Astrocyte (in vitro differentiated cells and primary cell): Measurements from ENCODE around the gene CEP20. TPM values are rescaled to one million over a fixed set of nuclear protein-coding genes. Genes with fewer than 3 reads are reported as not detected.

Experiments
- DNase-seq: peaks from one replicate; pipeline ENCODE4 v3.0.0-alpha.2; 2010; ENCODE audit warnings: low read depth
- FAIRE-seq: peaks from 2 replicates; lab custom pipeline; 2011; peaks lifted over from hg19 to GRCh38; lab: Jason Lieb, UNC
- H2AFZ ChIP-seq: 2 replicates; pipeline ENCODE4 v1.6.0; 2012; ENCODE audit warnings: low read depth, low read length, inconsistent platforms
- H3K27ac ChIP-seq: 2 replicates; pipeline ENCODE4 v1.5.1; 2011; ENCODE audit warnings: low read depth, low read length, inconsistent platforms
- H3K27me3 ChIP-seq: 2 replicates; pipeline ENCODE4 v1.6.0; 2011; ENCODE audit warnings: low read length, inconsistent platforms; ENCODE audit not compliant: insufficient read depth
- H3K36me3 ChIP-seq: 2 replicates; pipeline ENCODE4 v1.5.1; 2011; ENCODE audit warnings: low read length, inconsistent platforms; ENCODE audit not compliant: insufficient read depth
- H3K4me1 ChIP-seq: 2 replicates; pipeline ENCODE4 v1.5.1; 2011; ENCODE audit warnings: low read length, inconsistent platforms; ENCODE audit not compliant: insufficient read depth
- H3K4me2 ChIP-seq: 2 replicates; pipeline ENCODE4 v1.6.0; 2012; ENCODE audit warnings: low read length, inconsistent platforms
- H3K4me3 ChIP-seq: 2 replicates; pipeline ENCODE4 v1.5.1; 2011; ENCODE audit warnings: low read depth, mild to moderate bottlenecking, low read length, inconsistent platforms; ENCODE audit not compliant: insufficient read depth
- H3K79me2 ChIP-seq: 2 replicates; pipeline ENCODE4 v1.6.0; 2012; ENCODE audit warnings: mild to moderate bottlenecking, low read length, inconsistent platforms; ENCODE audit not compliant: insufficient read depth
- H3K9ac ChIP-seq: 2 replicates; pipeline ENCODE4 v1.6.0; 2012; ENCODE audit warnings: mild to moderate bottlenecking, low read length, inconsistent platforms
- H3K9me3 ChIP-seq: 2 replicates; pipeline ENCODE4 v1.5.1; 2012; ENCODE audit warnings: low read depth, mild to moderate bottlenecking, low read length, inconsistent platforms; ENCODE audit not compliant: insufficient read depth
- H4K20me1 ChIP-seq: 2 replicates; pipeline ENCODE4 v1.6.0; 2012; ENCODE audit warnings: low read length, inconsistent platforms; ENCODE audit not compliant: insufficient read depth
- H3K27ac Mint-ChIP-seq: one replicate; pipeline ENCODE4 v1.8.0; 2021; ENCODE audit warnings: mild to moderate bottlenecking, mixed read lengths; ENCODE audit not compliant: unreplicated experiment
- H3K27me3 Mint-ChIP-seq: one replicate; pipeline ENCODE4 v1.8.0; 2021; ENCODE audit warnings: low read depth, mixed read lengths; ENCODE audit not compliant: unreplicated experiment
- H3K36me3 Mint-ChIP-seq: one replicate; pipeline ENCODE4 v1.8.0; 2021; ENCODE audit warnings: low read depth, mixed read lengths; ENCODE audit not compliant: unreplicated experiment
- H3K4me1 Mint-ChIP-seq: one replicate; pipeline ENCODE4 v1.8.0; 2021; ENCODE audit warnings: low read depth, mixed read lengths; ENCODE audit not compliant: unreplicated experiment
- H3K4me3 Mint-ChIP-seq: one replicate; pipeline ENCODE4 v1.8.0; 2021; ENCODE audit warnings: mild to moderate bottlenecking, moderate library complexity, mixed read lengths; ENCODE audit not compliant: unreplicated experiment
- H3K9me3 Mint-ChIP-seq: one replicate; pipeline ENCODE4 v1.8.0; 2021; ENCODE audit warnings: mild to moderate bottlenecking, mixed read lengths; ENCODE audit not compliant: unreplicated experiment
- CTCF ChIP-seq: IDR thresholded peaks from 2 replicates; pipeline ENCODE4 v1.5.1; 2011; ENCODE audit warnings: low read depth, mild to moderate bottlenecking, inconsistent platforms, low read length, moderate library complexity; ENCODE audit not compliant: insufficient read depth
- EZH2 ChIP-seq: IDR thresholded peaks from 2 replicates; pipeline ENCODE4 v1.6.1; 2012; ENCODE audit warnings: mild to moderate bottlenecking, low read length, inconsistent platforms; ENCODE audit not compliant: insufficient read depth
- total RNA-seq: library from RNA; stranded (reverse); gene quantifications from 2 replicates; pipeline ENCODE4 v1.2.1, GENCODE V29; 2021

Gene CEP20
- total RNA-seq, 1 donor from 2014 or later: 27.5 TPM

- Histone ChIP-seq H3K4me1 (no peaks in the 10 kb centered on the region), H3K4me2 (no peak overlapping the region), H3K36me3 (no peaks in the 10 kb centered on the region), H4K20me1 (no peaks in the 10 kb centered on the region), H3K79me2 (no peaks in the 10 kb centered on the region), H3K9me3 (no peaks in the 10 kb centered on the region), H3K27ac (no peak overlapping the region), H2AFZ (no peak overlapping the region), H3K27me3 (peaks cover 8% of the 10 kb centered on the region), H3K9ac (no peak overlapping the region), H3K4me3 (no peak overlapping the region)
- no peaks in the 10 kb centered on the region for H3K4me1 Mint-ChIP-seq
- FAIRE-seq (no peak), DNase-seq (no peak)
- H3K9me3 Mint-ChIP-seq: no peaks in the 10 kb centered on the region
- H3K27me3 Mint-ChIP-seq: peaks cover 19% of the 10 kb centered on the region
- no peak overlapping the region for H3K4me3 Mint-ChIP-seq
- no peak overlapping the region for H3K27ac Mint-ChIP-seq
- no peaks in the 10 kb centered on the region for H3K36me3 Mint-ChIP-seq
- TF ChIP-seq CTCF (no peak), EZH2 (no peak)
Measured at GRCh38 chr16:15834502-15834901, 53.9 kb downstream of the CEP20 start.

GRCh38 chr16:15833541-15833940 lies 54.9 kb downstream of the CEP20 start:
- H3K36me3 Mint-ChIP-seq: no peaks in the 10 kb centered on the region
- DNase-seq: no peak
- Histone ChIP-seq H4K20me1 (no peaks in the 10 kb centered on the region), H3K36me3 (no peaks in the 10 kb centered on the region), H3K4me2 (no peak overlapping the region), H3K4me1 (no peaks in the 10 kb centered on the region), H3K27ac (no peak overlapping the region), H3K79me2 (no peaks in the 10 kb centered on the region), H3K9ac (no peak overlapping the region), H3K4me3 (no peak overlapping the region), H3K27me3 (peaks cover 8% of the 10 kb centered on the region), H3K9me3 (no peaks in the 10 kb centered on the region), H2AFZ (no peak overlapping the region)
- H3K4me1 Mint-ChIP-seq: no peaks in the 10 kb centered on the region
- H3K4me3 Mint-ChIP-seq: no peak overlapping the region
- H3K9me3 Mint-ChIP-seq: no peaks in the 10 kb centered on the region
- TF ChIP-seq CTCF (no peak), EZH2 (no peak)
- no peak overlapping the region for H3K27ac Mint-ChIP-seq
- H3K27me3 Mint-ChIP-seq: peaks cover 23% of the 10 kb centered on the region
- no peak for FAIRE-seq

- Histone ChIP-seq H2AFZ (no peak overlapping the region), H3K79me2 (no peaks in the 10 kb centered on the region), H4K20me1 (no peaks in the 10 kb centered on the region), H3K4me2 (no peak overlapping the region), H3K4me1 (no peaks in the 10 kb centered on the region), H3K4me3 (no peak overlapping the region), H3K27ac (no peak overlapping the region), H3K27me3 (peaks cover 13% of the 10 kb centered on the region), H3K9ac (no peak overlapping the region), H3K36me3 (no peaks in the 10 kb centered on the region), H3K9me3 (no peaks in the 10 kb centered on the region)
- peaks cover 2% of the 10 kb centered on the region for H3K9me3 Mint-ChIP-seq
- no peaks in the 10 kb centered on the region for H3K4me1 Mint-ChIP-seq
- H3K4me3 Mint-ChIP-seq: no peak overlapping the region
- peaks cover 19% of the 10 kb centered on the region for H3K27me3 Mint-ChIP-seq
- FAIRE-seq (no peak), DNase-seq (no peak)
- no peak overlapping the region for H3K27ac Mint-ChIP-seq
- no peaks in the 10 kb centered on the region for H3K36me3 Mint-ChIP-seq
- TF ChIP-seq CTCF (no peak), EZH2 (no peak)
Measured at GRCh38 chr16:15832241-15832640, 56.2 kb downstream of the CEP20 start.
